ENCODE results near the gene MDM2. TPM values are rescaled to one million over a fixed set of nuclear protein-coding genes. Genes with fewer than 3 reads are reported as not detected.

MDM2 gene
- total and polyA plus RNA-seq, 2 donors (not counting 3 experiments of a cell fraction or from before 2014, with no cell fraction given) = 16.7 to 270 TPM

DNA sequence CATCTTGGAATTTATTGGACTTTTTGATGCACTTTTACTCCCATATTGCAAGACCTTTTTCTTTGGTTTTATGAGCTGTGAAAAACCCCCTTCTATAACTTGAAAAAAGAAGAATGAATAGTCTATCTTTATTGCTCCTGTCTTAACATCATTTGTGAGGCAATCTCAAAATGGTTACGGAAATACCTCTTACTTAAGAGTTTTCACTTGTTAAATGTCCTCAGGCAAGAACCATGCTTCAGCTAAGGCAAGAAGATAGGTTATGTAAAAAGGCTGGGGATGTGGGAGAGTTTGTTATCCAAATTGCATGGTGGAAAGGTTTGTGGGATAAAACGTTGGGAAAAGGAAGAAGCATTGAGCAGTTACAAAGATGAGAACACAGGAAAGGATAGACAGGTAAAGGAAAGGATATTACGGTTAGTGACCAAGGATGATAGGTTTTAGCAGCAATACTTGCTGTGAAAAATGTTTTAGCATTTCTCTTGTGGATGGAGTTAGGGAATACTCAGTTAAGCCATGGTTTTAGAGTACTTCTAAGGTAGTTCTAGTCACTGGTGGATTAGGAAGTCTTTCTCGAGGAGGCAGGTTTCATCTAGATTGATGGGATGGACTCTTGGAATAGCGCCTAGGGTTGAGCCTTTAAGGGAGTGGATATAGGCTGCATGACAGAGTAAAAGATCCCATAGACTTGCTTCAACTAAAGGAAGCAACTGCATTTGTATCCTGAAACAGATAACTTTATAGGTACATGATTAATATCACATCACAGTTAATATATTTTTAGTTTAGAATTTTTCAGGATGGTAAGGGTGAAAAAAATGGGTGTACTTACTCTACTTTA lies 30.3 kb downstream of the MDM2 start:
- CTCF ChIA-PET = no interaction called here
- no TSS peak for BruUV-seq (replicated peaks)
- POLR2A ChIA-PET = no interaction called here

More for the DNA sequence above, 30.3 kb downstream of the MDM2 start:
- Histone ChIP-seq H3K79me2 (ENCODE audit: control insufficient read depth, insufficient read depth, low read length) (peaks cover 12% of the 10 kb centered on the region), H3K4me3 (replicated peaks in 1 of 3; ENCODE audit: insufficient read depth in 1 of 3, low read depth in 1 of 3, low read length in 3 of 3) (no peak overlapping the region), H3K27ac (ENCODE audit: insufficient read depth, low read depth, low read length) (no peak overlapping the region), H3K4me1 (ENCODE audit: control insufficient read depth, extremely low read depth, insufficient read depth, low read length) (no peaks in the 10 kb centered on the region), H2AFZ (ENCODE audit: low read depth, low read length) (no peak overlapping the region), H3K36me3 (ENCODE audit: control insufficient read depth in 2 of 2, extremely low read depth in 1 of 2, insufficient read depth in 2 of 2, low read length in 2 of 2) (peaks cover 20 to 49% of the 10 kb centered on the region in 2 experiments), H3K4me2 (ENCODE audit: insufficient read depth, low read length) (no peak overlapping the region), H3K27me3 (ENCODE audit: control insufficient read depth in 2 of 2, insufficient read depth in 2 of 2, low read length in 2 of 2) (no peaks in the 10 kb centered on the region), H3K9me3 (replicated peaks; ENCODE audit: control insufficient read depth, insufficient read depth, low read length) (no peaks in the 10 kb centered on the region), H4K20me1 (replicated peaks; ENCODE audit: control insufficient read depth, extremely low read depth, insufficient read depth, low read length) (peaks cover 8% of the 10 kb centered on the region), H3K9ac (replicated peaks; ENCODE audit: extremely low read depth, insufficient read depth, low read length) (no peak overlapping the region), H3K9me1 (replicated peaks; ENCODE audit: control insufficient read depth, extremely low read depth, insufficient read depth, low read length) (no peaks in the 10 kb centered on the region)
- DNase-seq (ENCODE audit: low read depth, low spot score) (no peak), FAIRE-seq (no peak)
- intact Hi-C loops (cut with micrococcal nuclease) (no loop called here), dilution Hi-C loops (cut with MboI; ENCODE audit: extremely low pct_ligation_motif_present, low sequenced_read_pairs) (no loop called here)
- no peak for TF ChIP-seq POLR2AphosphoS5 (IDR thresholded peaks at IDR 0.05; ENCODE audit: insufficient read depth, low read depth, low read length)
- TF ChIP-seq POLR2A (IDR thresholded peaks at IDR 0.05; ENCODE audit: low read depth, low read length) = peak; percentile 50
- TF ChIP-seq MYC (IDR thresholded peaks at IDR 0.05; ENCODE audit: low read depth, low read length) = no peak
- TF ChIP-seq, protein P1, sequence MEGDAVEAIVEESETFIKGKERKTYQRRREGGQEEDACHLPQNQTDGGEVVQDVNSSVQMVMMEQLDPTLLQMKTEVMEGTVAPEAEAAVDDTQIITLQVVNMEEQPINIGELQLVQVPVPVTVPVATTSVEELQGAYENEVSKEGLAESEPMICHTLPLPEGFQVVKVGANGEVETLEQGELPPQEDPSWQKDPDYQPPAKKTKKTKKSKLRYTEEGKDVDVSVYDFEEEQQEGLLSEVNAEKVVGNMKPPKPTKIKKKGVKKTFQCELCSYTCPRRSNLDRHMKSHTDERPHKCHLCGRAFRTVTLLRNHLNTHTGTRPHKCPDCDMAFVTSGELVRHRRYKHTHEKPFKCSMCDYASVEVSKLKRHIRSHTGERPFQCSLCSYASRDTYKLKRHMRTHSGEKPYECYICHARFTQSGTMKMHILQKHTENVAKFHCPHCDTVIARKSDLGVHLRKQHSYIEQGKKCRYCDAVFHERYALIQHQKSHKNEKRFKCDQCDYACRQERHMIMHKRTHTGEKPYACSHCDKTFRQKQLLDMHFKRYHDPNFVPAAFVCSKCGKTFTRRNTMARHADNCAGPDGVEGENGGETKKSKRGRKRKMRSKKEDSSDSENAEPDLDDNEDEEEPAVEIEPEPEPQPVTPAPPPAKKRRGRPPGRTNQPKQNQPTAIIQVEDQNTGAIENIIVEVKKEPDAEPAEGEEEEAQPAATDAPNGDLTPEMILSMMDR (IDR thresholded peaks at IDR 0.05; ENCODE audit: extremely low read depth in 1 of 2, insufficient read depth in 1 of 2, low read depth in 1 of 2, low read length in 2 of 2) = no peak
- TF ChIP-seq JUN (IDR thresholded peaks at IDR 0.05; ENCODE audit: borderline replicate concordance, insufficient read depth, insufficient read length, low read depth) = no peak
